ENCODE results near the gene TNNT1.

DNA sequence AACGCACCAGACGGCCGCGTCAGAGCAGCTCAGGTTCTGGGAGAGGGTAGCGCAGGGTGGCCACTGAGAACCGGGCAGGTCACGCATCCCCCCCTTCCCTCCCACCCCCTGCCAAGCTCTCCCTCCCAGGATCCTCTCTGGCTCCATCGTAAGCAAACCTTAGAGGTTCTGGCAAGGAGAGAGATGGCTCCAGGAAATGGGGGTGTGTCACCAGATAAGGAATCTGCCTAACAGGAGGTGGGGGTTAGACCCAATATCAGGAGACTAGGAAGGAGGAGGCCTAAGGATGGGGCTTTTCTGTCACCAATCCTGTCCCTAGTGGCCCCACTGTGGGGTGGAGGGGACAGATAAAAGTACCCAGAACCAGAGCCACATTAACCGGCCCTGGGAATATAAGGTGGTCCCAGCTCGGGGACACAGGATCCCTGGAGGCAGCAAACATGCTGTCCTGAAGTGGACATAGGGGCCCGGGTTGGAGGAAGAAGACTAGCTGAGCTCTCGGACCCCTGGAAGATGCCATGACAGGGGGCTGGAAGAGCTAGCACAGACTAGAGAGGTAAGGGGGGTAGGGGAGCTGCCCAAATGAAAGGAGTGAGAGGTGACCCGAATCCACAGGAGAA is 33.5 kb downstream of the TNNT1 start:
- TF ChIP-seq POLR2A (IDR thresholded peaks at IDR 0.05; ENCODE audit: low read length): no peak
- no peak for TF ChIP-seq GATA1 (IDR thresholded peaks at IDR 0.05; ENCODE audit: low read depth, low read length)
